HepG2 (cell line): ENCODE measurements around the gene MYOZ3. TPM values are rescaled to one million over a fixed set of nuclear protein-coding genes. Genes with fewer than 3 reads are reported as not detected.

Experiments
- ATAC-seq: fragments of 200-7000 bp; cut with Tn5 transposase; 3 replicates; pipeline ENCODE4 v1.9.1; 2020; ENCODE audit warnings: mild to moderate bottlenecking, moderate library complexity
- BruUV-seq: library from RNA; stranded (reverse); fragments of 400-500 nt; replicated peaks from 2 replicates; lab custom pipeline; 2021; lab: Mats Ljungman, UMichigan
- CTCF ChIA-PET: fragments of 300-600 bp; formaldehyde crosslinking; extraction: SDS; loops from one replicate; lab custom pipeline; 2021; ENCODE audit warnings: low total read pairs, inconsistent platforms, low intra/inter-chr PET ratio; lab: Yijun Ruan, JAX
- POLR2A ChIA-PET: fragments of 350-600 bp; sonication (Branson Sonifier 250); formaldehyde crosslinking; loops from one replicate; lab custom pipeline; 2020; ENCODE audit warnings: antibody characterized with exemption, inconsistent platforms; lab: Yijun Ruan, JAX
- DNase-seq: peaks from one replicate; pipeline ENCODE4 v3.0.0-alpha.2; 2015; ENCODE audit warnings: low spot score
- FAIRE-seq: peaks from 3 replicates; lab custom pipeline; 2011; peaks lifted over from hg19 to GRCh38; lab: Jason Lieb, UNC
- H2AFZ ChIP-seq: one replicate; pipeline ENCODE4 v1.6.1; 2011; ENCODE audit warnings: low read length, inconsistent platforms
- H3K27ac ChIP-seq: fragments of 300-600 bp; 3 replicates; pipeline ENCODE4 v1.8.0; 2011; ENCODE audit warnings: mixed run types, mild to moderate bottlenecking, mixed read lengths, low read length, inconsistent platforms; ENCODE audit not compliant: insufficient read depth; ENCODE audit errors: extremely low read length
- H3K27me3 ChIP-seq, 2 experiments: fragments of 200-600 bp in 1 of 2; 2 replicates in 1 of 2; 3 replicates in 1 of 2; pipeline versions ENCODE4 v1.6.0 to v1.8.0; 2011; ENCODE audit warnings: low read length in 2 of 2, mild to moderate bottlenecking in 2 of 2, moderate library complexity in 2 of 2, inconsistent platforms in 1 of 2; ENCODE audit not compliant: insufficient read depth in 2 of 2, control insufficient read depth in 1 of 2
- H3K36me3 ChIP-seq, 2 experiments: fragments of 200-600 bp in 1 of 2; replicated peaks in 1 of 2; 2 replicates in 1 of 2; 3 replicates in 1 of 2; pipeline versions ENCODE4 v1.5.1 to v1.8.0; 2011; ENCODE audit warnings: low read length in 2 of 2, inconsistent platforms in 1 of 2; ENCODE audit not compliant: insufficient read depth in 2 of 2, control insufficient read depth in 1 of 2
- H3K4me1 ChIP-seq: 2 replicates; pipeline ENCODE4 v1.5.1; 2012; ENCODE audit warnings: low read length, inconsistent platforms; ENCODE audit not compliant: insufficient read depth
- H3K4me2 ChIP-seq: 2 replicates; pipeline ENCODE4 v1.6.0; 2011; ENCODE audit warnings: low read depth, low read length, inconsistent platforms
- H3K4me3 ChIP-seq, 3 experiments: fragments of 200-600 bp in 1 of 3; sonication (generic), shearing (Covaris generic) in 1 of 3; replicated peaks in 1 of 3; 2 replicates each; pipeline ENCODE4 v1.5.1; 2011 to 2016; ENCODE audit warnings: low read length in 3 of 3, inconsistent platforms in 2 of 3, low read depth in 2 of 3, mild to moderate bottlenecking in 2 of 3, control low read depth in 1 of 3, mixed read lengths in 1 of 3; ENCODE audit not compliant: insufficient read depth in 1 of 3
- H3K79me2 ChIP-seq: one replicate; pipeline ENCODE4 v1.6.1; 2011; ENCODE audit warnings: low read length, inconsistent platforms; ENCODE audit not compliant: insufficient read depth
- H3K9ac ChIP-seq: 2 replicates; pipeline ENCODE4 v1.6.0; 2011; ENCODE audit warnings: mild to moderate bottlenecking, low read depth, low read length, inconsistent platforms; ENCODE audit not compliant: insufficient read depth
- H3K9me3 ChIP-seq: 2 replicates; pipeline ENCODE4 v1.5.1; 2012; ENCODE audit warnings: mild to moderate bottlenecking, low read length
- H4K20me1 ChIP-seq: 2 replicates; pipeline ENCODE4 v1.6.0; 2011; ENCODE audit warnings: inconsistent platforms, mild to moderate bottlenecking, low read length, moderate library complexity; ENCODE audit not compliant: insufficient read depth
- NFIC ChIP-seq: IDR thresholded peaks from 2 replicates; pipeline ENCODE4 v1.6.1; 2012; ENCODE audit warnings: mild to moderate bottlenecking, low read length, inconsistent platforms
- WGBS: methylation state at CpG from one replicate; pipeline ENCODE4 v1.1.6; 2017; ENCODE audit warnings: low lambda C conversion rate; 5-methylcytosine and 5-hydroxymethylcytosine counted together
- in situ Hi-C: cut with HindIII; loops from 2 replicates; pipeline ENCODE4 v1.10.0; 2017; ENCODE audit warnings: low pct_unique_long_range_greater_than_20kb; ENCODE audit not compliant: extremely low pct_ligation_motif_present
- intact Hi-C: fragments of 100-400 bp; cut with micrococcal nuclease; formaldehyde crosslinking; loops from one replicate; pipeline ENCODE4 v1.10.0; 2022; ENCODE audit not compliant: unreplicated experiment
- polyA plus RNA-seq, 8 experiments: library from polyadenylated mRNA; depleted of rRNA in 3 of 8; stranded (reverse) in 7 of 8; unstranded in 1 of 8; fragments of >200 nt; fragmentation: Illumina TruSeq in 4 of 8; extraction: Trizol in 4 of 8; gene quantifications; 2 replicates each; pipeline versions ENCODE4 v1.2.1 to v1.2.3, GENCODE V29; 2011 to 2016; ENCODE audit warnings: low read depth in 4 of 8, missing spikeins in 1 of 8, mixed read lengths in 1 of 8; ENCODE audit not compliant: insufficient read depth in 1 of 8
- total RNA-seq, 5 experiments: library from RNA; depleted of rRNA; stranded (reverse); fragments of >200 nt; fragmentation: Illumina TruSeq; extraction: Trizol; gene quantifications; 2 replicates each; pipeline ENCODE4 v1.2.3, GENCODE V29; 2016; ENCODE audit warnings: low read depth in 1 of 5
- TF ChIP-seq, protein P1 (sequence below): sonication (generic); formaldehyde crosslinking; IDR thresholded peaks from 2 replicates; pipeline ENCODE4 v1.5.1; 2020; ENCODE audit warnings: mild to moderate bottlenecking, missing genetic modification reagents, moderate library complexity

The MYOZ3 gene
- total and polyA plus RNA-seq, 2 of the 13 experiments (the other 11 are each of a cell fraction or from before 2014, with no cell fraction given): 0.05 TPM; not detected in 1

DNA sequence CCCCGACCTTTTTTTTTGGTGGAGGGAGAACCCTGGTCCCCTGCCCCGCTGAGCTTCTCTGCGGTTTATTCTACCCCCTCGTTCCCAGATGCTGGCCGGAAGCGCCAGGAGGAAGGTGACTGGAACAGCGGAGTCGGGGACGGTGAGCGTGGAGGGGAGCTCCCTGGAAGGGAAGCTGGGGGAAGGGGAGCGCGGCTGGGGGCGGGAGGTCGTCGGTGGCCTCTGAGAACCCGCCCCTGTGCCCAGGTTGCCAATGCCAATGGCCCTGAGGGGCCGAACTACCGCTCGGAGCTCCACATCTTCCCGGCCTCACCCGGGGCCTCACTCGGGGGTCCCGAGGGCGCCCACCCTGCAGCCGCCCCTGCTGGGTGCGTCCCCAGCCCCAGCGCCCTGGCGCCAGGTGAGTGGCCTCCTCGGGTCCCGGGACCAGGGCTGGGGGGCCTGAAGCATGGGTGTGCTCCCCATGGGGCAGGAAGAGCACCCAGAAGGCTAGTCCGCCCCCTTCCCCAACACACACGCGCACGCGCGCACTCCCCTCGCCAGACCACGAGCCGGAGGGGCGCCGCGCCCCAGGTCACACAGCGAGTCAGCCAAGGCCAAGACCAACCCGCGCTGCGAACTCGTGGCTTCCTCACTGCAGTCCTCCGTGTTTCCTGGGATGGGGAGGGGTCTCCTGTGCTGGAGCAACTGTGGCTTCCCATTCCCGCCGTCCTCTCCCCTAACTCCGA lies 10.6 kb downstream of the MYOZ3 start:
- Histone ChIP-seq H3K4me3 (peak overlapping the region; percentile 52 to 68 (median 65); a peak in 5 of 6 replicates), H3K9ac (no peak overlapping the region)
- BruUV-seq: no TSS peak

More for the DNA sequence above, 10.6 kb downstream of the MYOZ3 start:
- Histone ChIP-seq H3K27me3 (peaks cover 2 to 29% of the 10 kb centered on the region in 2 experiments; a peak in 2 of 5 replicates), H3K4me1 (no peaks in the 10 kb centered on the region), H4K20me1 (no peaks in the 10 kb centered on the region), H3K4me2 (peak overlapping the region; percentile 75), H3K36me3 (no peaks in the 10 kb centered on the region), H3K27ac (no peak overlapping the region), H2AFZ (no peak overlapping the region), H3K79me2 (no peaks in the 10 kb centered on the region), H3K9me3 (no peaks in the 10 kb centered on the region)
- ChIA-PET POLR2A (no interaction called here), CTCF (no interaction called here)
- in situ Hi-C loops: loop anchor here (25.0 kb wide), 1 partner anchor 209 kb away; no protein-coding TSS in a partner anchor
- DNase-seq (no peak), FAIRE-seq (no peak), ATAC-seq (peak; percentile 52)
- no peak for TF ChIP-seq NFIC
- TF ChIP-seq, protein P1, sequence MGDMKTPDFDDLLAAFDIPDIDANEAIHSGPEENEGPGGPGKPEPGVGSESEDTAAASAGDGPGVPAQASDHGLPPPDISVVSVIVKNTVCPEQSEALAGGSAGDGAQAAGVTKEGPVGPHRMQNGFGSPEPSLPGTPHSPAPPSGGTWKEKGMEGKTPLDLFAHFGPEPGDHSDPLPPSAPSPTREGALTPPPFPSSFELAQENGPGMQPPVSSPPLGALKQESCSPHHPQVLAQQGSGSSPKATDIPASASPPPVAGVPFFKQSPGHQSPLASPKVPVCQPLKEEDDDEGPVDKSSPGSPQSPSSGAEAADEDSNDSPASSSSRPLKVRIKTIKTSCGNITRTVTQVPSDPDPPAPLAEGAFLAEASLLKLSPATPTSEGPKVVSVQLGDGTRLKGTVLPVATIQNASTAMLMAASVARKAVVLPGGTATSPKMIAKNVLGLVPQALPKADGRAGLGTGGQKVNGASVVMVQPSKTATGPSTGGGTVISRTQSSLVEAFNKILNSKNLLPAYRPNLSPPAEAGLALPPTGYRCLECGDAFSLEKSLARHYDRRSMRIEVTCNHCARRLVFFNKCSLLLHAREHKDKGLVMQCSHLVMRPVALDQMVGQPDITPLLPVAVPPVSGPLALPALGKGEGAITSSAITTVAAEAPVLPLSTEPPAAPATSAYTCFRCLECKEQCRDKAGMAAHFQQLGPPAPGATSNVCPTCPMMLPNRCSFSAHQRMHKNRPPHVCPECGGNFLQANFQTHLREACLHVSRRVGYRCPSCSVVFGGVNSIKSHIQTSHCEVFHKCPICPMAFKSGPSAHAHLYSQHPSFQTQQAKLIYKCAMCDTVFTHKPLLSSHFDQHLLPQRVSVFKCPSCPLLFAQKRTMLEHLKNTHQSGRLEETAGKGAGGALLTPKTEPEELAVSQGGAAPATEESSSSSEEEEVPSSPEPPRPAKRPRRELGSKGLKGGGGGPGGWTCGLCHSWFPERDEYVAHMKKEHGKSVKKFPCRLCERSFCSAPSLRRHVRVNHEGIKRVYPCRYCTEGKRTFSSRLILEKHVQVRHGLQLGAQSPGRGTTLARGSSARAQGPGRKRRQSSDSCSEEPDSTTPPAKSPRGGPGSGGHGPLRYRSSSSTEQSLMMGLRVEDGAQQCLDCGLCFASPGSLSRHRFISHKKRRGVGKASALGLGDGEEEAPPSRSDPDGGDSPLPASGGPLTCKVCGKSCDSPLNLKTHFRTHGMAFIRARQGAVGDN (CRISPR knock-in tag): peak; percentile 26; the same call in 1 of the 2 replicates
- WGBS: 70% methylated on average over 20 of the region's 51 CpGs
- intact Hi-C loops: no loop called here
